ENCODE measurements around the gene NAGA. TPM values are rescaled to one million over a fixed set of nuclear protein-coding genes. Genes with fewer than 3 reads are reported as not detected.
"Not testable (repeated sequence)": the region's sequence is repeated elsewhere in the genome, so short reads cannot be mapped to it uniquely, and the experiment has no call there.

NAGA gene
- total RNA-seq, 1 donor from 2014 or later, result 8.9 TPM

GRCh38 chr22:42114721-42115120 is 44.1 kb upstream of the NAGA start:
- Mint-ChIP-seq H3K27me3 (ENCODE audit: low read depth, unreplicated experiment) (peaks cover 12% of the 10 kb centered on the region), H3K9me3 (ENCODE audit: unreplicated experiment) (peaks cover 34% of the 10 kb centered on the region), H3K4me1 (ENCODE audit: low read depth, unreplicated experiment) (no peaks in the 10 kb centered on the region), H3K27ac (ENCODE audit: unreplicated experiment) (no peak overlapping the region), H3K36me3 (ENCODE audit: low read depth, unreplicated experiment) (peaks cover 4% of the 10 kb centered on the region), H3K4me3 (ENCODE audit: unreplicated experiment) (no peak overlapping the region)
- peak; percentile 18 for TF ChIP-seq CTCF (IDR thresholded peaks at IDR 0.05; ENCODE audit: insufficient read depth, low read depth, low read length)
- no peak for TF ChIP-seq EZH2 (IDR thresholded peaks at IDR 0.05; ENCODE audit: insufficient read depth, low read length)
- H3K27me3 ChIP-seq (ENCODE audit: insufficient read depth, low read length), result no peaks in the 10 kb centered on the region
- no peak overlapping the region for H2AFZ ChIP-seq (ENCODE audit: low read depth, low read length)
- peaks cover 5% of the 10 kb centered on the region for H4K20me1 ChIP-seq (ENCODE audit: insufficient read depth, low read length)
- peaks cover 7% of the 10 kb centered on the region for H3K9me3 ChIP-seq (ENCODE audit: insufficient read depth, low read depth, low read length)
- no peak overlapping the region for H3K27ac ChIP-seq (ENCODE audit: low read depth, low read length)
- FAIRE-seq, result no peak
- no peak for DNase-seq (ENCODE audit: low read depth)
- no peak overlapping the region for H3K4me2 ChIP-seq (ENCODE audit: low read length)
- H3K4me3 ChIP-seq (ENCODE audit: insufficient read depth, low read depth, low read length), result no peak overlapping the region
- no peaks in the 10 kb centered on the region for H3K36me3 ChIP-seq (ENCODE audit: insufficient read depth, low read length)
- no peaks in the 10 kb centered on the region for H3K4me1 ChIP-seq (ENCODE audit: insufficient read depth, low read length)
- H3K9ac ChIP-seq (ENCODE audit: low read length), result no peak overlapping the region
- H3K79me2 ChIP-seq (ENCODE audit: insufficient read depth, low read length), result no peaks in the 10 kb centered on the region

GRCh38 chr22:42112793-42113192 is 42.2 kb upstream of the NAGA start:
- peaks cover 35% of the 10 kb centered on the region for H3K9me3 Mint-ChIP-seq (ENCODE audit: unreplicated experiment)
- not testable (repeated sequence) for DNase-seq (ENCODE audit: low read depth); H3K36me3 ChIP-seq (ENCODE audit: insufficient read depth, low read length); H3K79me2 ChIP-seq (ENCODE audit: insufficient read depth, low read length); H3K4me1 ChIP-seq (ENCODE audit: insufficient read depth, low read length); H3K27me3 ChIP-seq (ENCODE audit: insufficient read depth, low read length); H3K4me3 ChIP-seq (ENCODE audit: insufficient read depth, low read depth, low read length); H3K9ac ChIP-seq (ENCODE audit: low read length); H3K9me3 ChIP-seq (ENCODE audit: insufficient read depth, low read depth, low read length); H3K27ac Mint-ChIP-seq (ENCODE audit: unreplicated experiment); H3K36me3 Mint-ChIP-seq (ENCODE audit: low read depth, unreplicated experiment); H3K4me3 Mint-ChIP-seq (ENCODE audit: unreplicated experiment); H3K4me2 ChIP-seq (ENCODE audit: low read length); H3K27ac ChIP-seq (ENCODE audit: low read depth, low read length); H2AFZ ChIP-seq (ENCODE audit: low read depth, low read length); FAIRE-seq; H4K20me1 ChIP-seq (ENCODE audit: insufficient read depth, low read length); H3K4me1 Mint-ChIP-seq (ENCODE audit: low read depth, unreplicated experiment)
- peaks cover 18% of the 10 kb centered on the region for H3K27me3 Mint-ChIP-seq (ENCODE audit: low read depth, unreplicated experiment)

GRCh38 chr22:42111798-42112197 is 41.2 kb upstream of the NAGA start:
- TF ChIP-seq CTCF (IDR thresholded peaks at IDR 0.05; ENCODE audit: insufficient read depth, low read depth, low read length), result no peak
- TF ChIP-seq EZH2 (IDR thresholded peaks at IDR 0.05; ENCODE audit: insufficient read depth, low read length), result no peak
- Histone ChIP-seq H2AFZ (ENCODE audit: low read depth, low read length) (no peak overlapping the region), H3K4me3 (ENCODE audit: insufficient read depth, low read depth, low read length) (no peak overlapping the region), H3K9ac (ENCODE audit: low read length) (no peak overlapping the region), H3K4me2 (ENCODE audit: low read length) (no peak overlapping the region), H4K20me1 (ENCODE audit: insufficient read depth, low read length) (no peaks in the 10 kb centered on the region), H3K27me3 (ENCODE audit: insufficient read depth, low read length) (no peaks in the 10 kb centered on the region), H3K27ac (ENCODE audit: low read depth, low read length) (no peak overlapping the region), H3K79me2 (ENCODE audit: insufficient read depth, low read length) (no peaks in the 10 kb centered on the region), H3K36me3 (ENCODE audit: insufficient read depth, low read length) (no peaks in the 10 kb centered on the region), H3K4me1 (ENCODE audit: insufficient read depth, low read length) (no peaks in the 10 kb centered on the region), H3K9me3 (ENCODE audit: insufficient read depth, low read depth, low read length) (peaks cover 7% of the 10 kb centered on the region)
- no peak for DNase-seq (ENCODE audit: low read depth)
- Mint-ChIP-seq H3K9me3 (ENCODE audit: unreplicated experiment) (peaks cover 36% of the 10 kb centered on the region), H3K27ac (ENCODE audit: unreplicated experiment) (no peak overlapping the region), H3K4me1 (ENCODE audit: low read depth, unreplicated experiment) (no peaks in the 10 kb centered on the region), H3K27me3 (ENCODE audit: low read depth, unreplicated experiment) (peaks cover 18% of the 10 kb centered on the region), H3K36me3 (ENCODE audit: low read depth, unreplicated experiment) (peaks cover 10% of the 10 kb centered on the region), H3K4me3 (ENCODE audit: unreplicated experiment) (no peak overlapping the region)
- FAIRE-seq, result no peak

Data from astrocyte (in vitro differentiated cells and primary cell).